Stimulated activated CD4-positive, alpha-beta T cell treated with anti-CD3 and anti-CD28 coated beads, Interleukin-12 subunit alpha, Interleukin-12 subunit beta, amount 100 ng/mL, for 48 hours (primary cell): ENCODE measurements around the gene KIF25.

Source experiments
- DNase-seq, 3 donors: peaks; one replicate each; pipeline ENCODE4 v3.0.0-alpha.2; 2020; ENCODE audit warnings: low read depth in 2 of 3, low spot score in 1 of 3

The KIF25 gene

GRCh38 chr6:168049277-168049676 is 51.8 kb downstream of the KIF25 start:
- no peak for DNase-seq

- no peak for DNase-seq
These were observed 52.3 kb downstream of the KIF25 start for GRCh38 chr6:168049706-168050224.

GRCh38 chr6:168050225-168050880 is 52.9 kb downstream of the KIF25 start:
- no peak for DNase-seq

DNA sequence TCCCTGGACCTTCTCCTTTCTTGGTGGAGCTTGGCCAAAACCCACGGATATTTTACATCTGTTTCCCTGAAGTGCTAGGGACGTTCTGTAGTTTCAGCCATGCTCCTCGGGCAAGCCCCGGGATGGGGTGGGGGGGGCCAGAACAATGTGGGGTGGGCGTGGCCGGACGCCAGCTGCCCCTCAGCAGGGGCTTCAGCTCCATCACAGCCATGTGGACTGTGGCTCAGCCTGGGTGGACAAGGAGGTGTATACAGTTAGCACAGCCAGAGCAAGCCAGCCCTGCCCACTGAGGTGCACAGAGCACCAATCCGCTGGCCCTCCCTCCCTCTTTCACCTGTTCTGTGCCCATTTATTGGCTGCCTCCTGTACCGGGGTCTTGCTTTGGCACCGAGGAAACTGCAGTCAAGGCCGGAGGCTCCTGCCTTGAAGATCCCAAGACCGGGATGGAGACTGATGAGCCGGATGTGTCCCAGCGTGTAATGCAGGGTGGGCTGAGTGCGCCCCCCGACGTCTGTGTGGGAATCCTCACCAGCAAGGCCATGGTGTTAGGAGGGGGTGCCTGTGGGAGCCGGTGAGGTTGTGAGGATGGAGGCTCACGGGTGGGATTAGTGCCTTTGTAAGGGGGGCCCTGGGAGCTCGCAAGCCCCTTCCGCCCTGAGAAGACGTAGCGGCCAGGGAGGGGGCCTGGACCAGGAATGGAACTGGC is 53.6 kb downstream of the KIF25 start:
- DNase-seq = no peak

DNA sequence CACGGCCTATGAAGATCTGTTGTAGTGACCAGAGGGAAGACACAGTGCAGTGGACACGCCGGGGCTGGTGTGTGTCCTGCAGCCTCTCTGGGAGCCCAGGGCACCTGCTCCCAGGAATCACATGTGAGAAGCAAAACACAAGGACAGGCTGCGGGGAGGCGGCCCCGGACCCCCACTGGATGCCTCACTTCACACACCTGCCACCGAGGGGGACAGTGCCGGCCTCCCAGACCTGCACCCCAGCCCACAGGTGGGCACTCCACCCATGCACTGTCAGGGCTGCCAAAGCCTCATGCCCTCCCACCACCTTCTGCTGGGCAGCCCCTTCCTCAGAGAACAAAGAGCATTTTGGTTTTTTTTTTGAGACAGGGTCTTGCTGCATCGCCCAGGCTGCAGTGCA is 54.2 kb downstream of the KIF25 start:
- no peak for DNase-seq

GRCh38 chr6:168052291-168052891 is 54.9 kb downstream of the KIF25 start:
- no peak for DNase-seq

DNA sequence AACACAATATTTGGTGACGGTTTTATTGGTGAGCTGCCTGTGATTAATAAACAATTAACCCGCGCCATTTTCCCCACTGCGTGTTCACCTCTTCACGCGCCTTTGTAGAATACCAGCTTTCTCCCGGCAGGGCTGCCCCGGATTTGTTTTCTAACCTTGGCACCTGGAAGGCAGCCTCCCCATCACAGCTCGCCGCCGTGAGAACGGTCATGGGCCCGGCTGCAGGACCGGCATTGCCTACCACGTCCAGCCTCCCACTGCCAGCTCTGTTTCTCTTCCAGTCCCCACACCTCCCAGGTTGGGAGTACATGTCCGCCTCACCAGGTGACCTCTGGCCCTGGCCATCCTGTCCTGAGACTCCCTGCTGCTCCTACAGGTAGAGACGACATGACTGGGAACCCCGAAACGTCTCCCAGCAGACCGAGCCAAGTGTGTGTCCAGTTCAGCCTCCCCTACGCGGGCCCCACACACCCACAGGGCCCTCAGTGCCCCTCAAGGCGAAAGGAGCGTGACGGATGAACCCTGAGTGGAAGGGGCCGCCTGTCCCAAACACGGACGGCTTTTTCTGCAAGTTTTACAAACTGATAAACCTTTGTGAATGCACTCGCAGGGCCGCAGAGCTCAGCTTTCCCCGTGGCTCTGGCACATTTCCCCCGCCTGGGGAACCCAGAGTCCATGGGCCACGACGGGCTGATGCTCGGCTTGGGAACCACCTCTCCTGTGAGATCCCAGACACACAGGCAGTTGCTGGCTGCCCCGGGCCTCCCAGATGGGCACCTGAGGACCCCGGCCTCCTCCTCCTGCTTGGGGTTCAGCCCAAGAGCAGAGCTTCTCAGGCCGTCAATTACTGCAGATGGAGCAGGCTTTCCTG is 55.9 kb downstream of the KIF25 start:
- no peak for DNase-seq

DNA sequence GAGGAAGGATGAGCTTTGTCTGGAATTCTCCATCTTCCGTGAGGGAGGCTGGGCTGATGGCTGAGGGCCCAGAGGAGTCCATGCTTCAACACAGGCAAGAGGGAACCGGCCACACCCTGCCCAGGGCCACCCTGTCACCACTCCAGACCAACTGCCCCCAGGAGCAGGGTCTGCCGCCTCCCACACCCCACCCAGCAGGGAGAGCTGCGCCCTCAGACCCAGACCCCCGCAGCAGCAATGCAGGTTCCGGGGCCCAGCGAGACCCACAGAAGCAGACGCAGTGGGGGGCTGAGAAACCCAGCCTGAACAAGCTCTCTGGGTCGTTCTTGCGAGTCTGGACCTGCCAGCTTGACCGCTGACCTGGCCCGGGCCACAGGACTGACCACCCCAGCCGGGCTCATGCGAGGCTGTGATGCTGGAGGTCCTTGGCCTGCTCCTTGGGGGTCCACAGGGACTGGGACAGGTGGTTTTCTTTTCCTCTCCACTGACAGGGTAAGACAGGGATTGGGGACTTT is 56.5 kb downstream of the KIF25 start:
- no peak for DNase-seq

DNA sequence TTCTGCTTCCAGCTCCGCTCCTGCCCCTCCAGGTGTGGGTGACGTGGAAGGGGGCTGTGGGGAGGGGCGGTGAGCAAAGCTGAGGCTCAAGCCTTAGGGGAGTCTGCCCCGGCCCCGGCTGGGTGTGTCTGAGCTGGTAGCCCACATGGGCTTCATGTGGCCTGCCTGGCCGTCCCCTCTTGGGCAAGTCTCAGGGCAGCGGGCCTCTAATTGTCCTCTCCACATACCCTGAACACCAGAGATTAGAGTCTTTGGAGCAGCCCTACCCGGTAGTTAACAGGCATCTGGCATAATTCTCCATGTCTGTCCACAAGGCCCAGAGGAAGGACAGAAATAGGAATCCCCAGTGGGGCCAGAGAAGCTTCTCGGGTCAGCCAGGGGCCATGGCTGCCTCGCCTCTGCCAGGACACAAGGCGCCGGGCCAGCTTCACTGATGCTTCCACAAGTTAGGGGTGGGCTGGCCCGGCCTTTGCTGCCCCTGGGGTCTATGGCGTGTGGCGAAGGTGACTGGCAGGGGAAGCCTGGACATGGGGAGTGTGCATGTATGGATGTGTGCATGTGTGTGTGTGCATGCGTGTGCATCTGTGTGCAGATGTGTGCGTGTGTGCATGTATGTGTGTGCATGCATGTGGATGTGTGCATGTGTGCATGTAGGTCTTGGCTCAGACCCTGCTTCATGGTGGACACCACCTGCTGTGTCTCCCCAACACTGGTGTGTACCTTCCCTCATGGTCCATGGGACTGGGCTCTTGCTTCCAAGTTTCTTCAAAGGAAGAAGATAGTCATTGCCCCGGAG is 57.5 kb downstream of the KIF25 start:
- DNase-seq = no peak

- no peak for DNase-seq
These were observed 58.4 kb downstream of the KIF25 start for GRCh38 chr6:168055696-168056489.

DNA sequence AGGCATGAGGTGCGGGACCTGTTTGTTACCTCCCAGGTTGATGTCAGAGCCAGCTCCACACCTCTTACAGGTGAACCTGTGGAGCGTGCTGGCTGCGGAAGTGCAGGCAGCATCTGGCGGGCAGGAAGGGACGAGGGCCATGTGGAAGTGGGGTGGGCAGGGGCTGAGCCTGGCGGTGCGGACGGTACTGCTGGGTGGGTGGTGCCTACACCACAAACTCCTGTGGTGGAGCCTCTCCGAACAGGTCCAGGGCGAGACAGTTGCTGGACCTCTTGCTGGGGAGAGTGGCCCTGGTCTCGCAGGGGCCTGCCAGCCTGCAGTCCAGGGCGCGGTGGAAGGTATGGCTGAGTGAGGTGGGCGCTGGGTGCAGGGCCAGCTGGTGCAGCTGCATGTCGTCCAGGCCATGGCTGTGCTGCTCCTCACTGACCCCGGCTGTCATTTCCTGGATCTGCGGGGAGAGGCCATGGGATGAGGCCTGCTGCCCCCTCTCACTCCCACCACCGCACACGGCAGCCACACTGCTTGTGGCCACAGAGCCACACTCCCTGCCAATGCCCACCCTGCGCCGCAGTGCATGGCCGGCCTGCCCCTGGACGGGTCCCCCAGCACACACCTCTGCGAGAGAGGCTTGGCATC is 59.5 kb downstream of the KIF25 start:
- DNase-seq = no peak

DNA sequence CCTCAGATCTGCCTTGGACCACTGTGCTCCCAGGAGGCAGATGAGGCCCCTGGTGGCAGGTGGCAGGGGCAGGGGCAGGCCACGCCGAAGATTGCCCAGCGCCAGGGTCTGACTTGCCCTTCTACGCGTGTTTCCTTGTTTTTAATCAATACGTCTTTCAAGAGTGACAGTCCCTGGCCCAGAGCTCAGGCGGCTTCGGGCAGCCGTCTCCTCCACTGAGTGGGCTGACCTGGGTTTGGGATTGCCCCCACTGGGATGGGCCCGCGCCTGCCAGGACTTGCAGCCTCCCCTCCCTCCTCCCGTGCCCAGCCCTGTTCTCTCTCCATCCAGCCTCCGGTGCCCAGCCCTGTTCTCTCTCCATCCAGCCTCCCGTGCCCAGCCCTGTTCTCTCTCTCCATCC is 60.4 kb downstream of the KIF25 start:
- no peak for DNase-seq

- no peak for DNase-seq
These were observed 61.5 kb downstream of the KIF25 start for GRCh38 chr6:168058691-168059551.

DNA sequence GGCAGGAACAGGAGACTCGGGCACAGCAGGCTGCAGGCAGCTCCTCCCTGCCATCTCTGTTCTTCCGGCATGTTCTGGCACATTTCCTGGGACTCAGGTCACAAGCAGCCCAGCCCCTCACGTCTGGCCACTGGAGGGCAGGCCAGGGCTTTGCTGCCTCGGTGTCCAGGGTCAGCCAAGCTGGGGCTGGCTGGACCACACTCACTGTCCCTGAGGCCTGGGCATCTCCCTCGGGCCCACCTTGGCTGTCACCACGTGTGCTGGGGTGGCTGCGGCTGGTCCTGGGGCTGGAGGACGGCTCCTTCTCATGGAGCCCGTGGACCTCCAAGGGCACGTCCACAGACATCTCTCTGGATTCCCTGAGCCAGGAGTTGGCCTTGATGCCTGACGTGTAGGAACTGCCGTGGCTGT is 63.1 kb downstream of the KIF25 start:
- DNase-seq = no peak

GRCh38 chr6:168061269-168062210 is 64.1 kb downstream of the KIF25 start:
- DNase-seq = no peak

- no peak for DNase-seq
These were observed 65.1 kb downstream of the KIF25 start for GRCh38 chr6:168062346-168063289.
